ENCODE data around the gene OMA1.

The OMA1 gene

GRCh38 chr1:58469016-58469415 lies 77.5 kb downstream of the OMA1 start:
- Mint-ChIP-seq H3K27ac (no peak overlapping the region), H3K4me3 (no peak overlapping the region), H3K27me3 (ENCODE audit: low read depth) (peaks cover 11% of the 10 kb centered on the region), H3K36me3 (ENCODE audit: low read depth) (no peaks in the 10 kb centered on the region), H3K9me3 (no peaks in the 10 kb centered on the region), H3K4me1 (no peaks in the 10 kb centered on the region)
- no peak for TF ChIP-seq CTCF (IDR thresholded peaks at IDR 0.05; ENCODE audit: unreplicated experiment in 3 of 3)

- Mint-ChIP-seq H3K4me1 (no peaks in the 10 kb centered on the region), H3K9me3 (no peaks in the 10 kb centered on the region)
- no peak for TF ChIP-seq CTCF (IDR thresholded peaks at IDR 0.05; ENCODE audit: unreplicated experiment in 3 of 3)
These were observed 77.9 kb downstream of the OMA1 start for GRCh38 chr1:58468612-58469011.

GRCh38 chr1:58466630-58467241 lies 79.8 kb downstream of the OMA1 start:
- TF ChIP-seq CTCF (IDR thresholded peaks at IDR 0.05; ENCODE audit: unreplicated experiment in 3 of 3) = no peak
- Mint-ChIP-seq H3K36me3 (ENCODE audit: low read depth) (no peaks in the 10 kb centered on the region), H3K4me3 (no peak overlapping the region), H3K4me1 (no peaks in the 10 kb centered on the region), H3K9me3 (no peaks in the 10 kb centered on the region), H3K27me3 (ENCODE audit: low read depth) (peaks cover 11% of the 10 kb centered on the region), H3K27ac (no peak overlapping the region)

More at GRCh38 chr1:58468612-58469011, 77.9 kb downstream of the OMA1 start:
- Mint-ChIP-seq H3K36me3 (ENCODE audit: low read depth) (no peaks in the 10 kb centered on the region), H3K4me3 (no peak overlapping the region), H3K27ac (no peak overlapping the region), H3K27me3 (ENCODE audit: low read depth) (peaks cover 11% of the 10 kb centered on the region)

GRCh38 chr1:58465825-58466629 lies 80.5 kb downstream of the OMA1 start:
- H3K36me3 Mint-ChIP-seq (ENCODE audit: low read depth) = no peaks in the 10 kb centered on the region
- H3K27ac Mint-ChIP-seq = no peak overlapping the region
- no peak for TF ChIP-seq CTCF (IDR thresholded peaks at IDR 0.05; ENCODE audit: unreplicated experiment in 3 of 3)
- no peaks in the 10 kb centered on the region for H3K4me1 Mint-ChIP-seq
- H3K9me3 Mint-ChIP-seq = no peaks in the 10 kb centered on the region
- no peak overlapping the region for H3K4me3 Mint-ChIP-seq
- peaks cover 8% of the 10 kb centered on the region for H3K27me3 Mint-ChIP-seq (ENCODE audit: low read depth)

GRCh38 chr1:58465176-58465575 lies 81.3 kb downstream of the OMA1 start:
- TF ChIP-seq CTCF (IDR thresholded peaks at IDR 0.05; ENCODE audit: unreplicated experiment in 3 of 3) = no peak
- Mint-ChIP-seq H3K27me3 (ENCODE audit: low read depth) (peaks cover 8% of the 10 kb centered on the region), H3K36me3 (ENCODE audit: low read depth) (no peaks in the 10 kb centered on the region), H3K9me3 (no peaks in the 10 kb centered on the region), H3K4me3 (no peak overlapping the region), H3K4me1 (no peaks in the 10 kb centered on the region), H3K27ac (no peak overlapping the region)
